GM18508 (cell line): ENCODE data around the gene FBXO31.
"Not testable (repeated sequence)": the region's sequence is repeated elsewhere in the genome, so short reads cannot be mapped to it uniquely, and the experiment has no call there.

Source experiments
- ATAC-seq: cut with Tn5 transposase; IDR thresholded peaks from one replicate; pipeline ENCODE4 v1.9.1; 2021; ENCODE audit warnings: moderate number of reproducible peaks; ENCODE audit not compliant: insufficient read depth, unreplicated experiment

FBXO31 gene

GRCh38 chr16:87412371-87412995 is 28.9 kb upstream of the FBXO31 start:
- no peak for ATAC-seq

- no peak for ATAC-seq
These were observed 28.0 kb upstream of the FBXO31 start for GRCh38 chr16:87411375-87412271.

- ATAC-seq, result no peak
These were observed 27.4 kb upstream of the FBXO31 start for GRCh38 chr16:87410968-87411367.

- no peak for ATAC-seq
These were observed 27.0 kb upstream of the FBXO31 start for GRCh38 chr16:87410530-87410929.

GRCh38 chr16:87409781-87410180 is 26.2 kb upstream of the FBXO31 start:
- no peak for ATAC-seq

GRCh38 chr16:87409153-87409552 is 25.6 kb upstream of the FBXO31 start:
- ATAC-seq, result no peak

GRCh38 chr16:87407511-87408112 is 24.0 kb upstream of the FBXO31 start:
- no peak for ATAC-seq

GRCh38 chr16:87406495-87407088 is 23.0 kb upstream of the FBXO31 start:
- ATAC-seq, result no peak

- ATAC-seq, result no peak
These were observed 21.4 kb upstream of the FBXO31 start for GRCh38 chr16:87404764-87405625.

- ATAC-seq, result no peak
These were observed 11.7 kb upstream of the FBXO31 start for GRCh38 chr16:87395181-87395842.

- no peak for ATAC-seq
These were observed 10.1 kb upstream of the FBXO31 start for GRCh38 chr16:87393680-87394055.

GRCh38 chr16:87392821-87393679 is 9.5 kb upstream of the FBXO31 start:
- ATAC-seq, result no peak

GRCh38 chr16:87391950-87392820 is 8.6 kb upstream of the FBXO31 start, which contains the start of gene MAP1LC3B:
Gene MAP1LC3B (plus strand): TSS chr16:87392336. CDS start chr16:87392428, 92 bp downstream.
- ATAC-seq, result peak; percentile 23

- ATAC-seq, result no peak
These were observed 7.9 kb upstream of the FBXO31 start for GRCh38 chr16:87391324-87391949.

GRCh38 chr16:87390641-87391323 is 7.2 kb upstream of the FBXO31 start:
- ATAC-seq, result no peak

GRCh38 chr16:87389914-87390313 is 6.3 kb upstream of the FBXO31 start:
- not testable (repeated sequence) for ATAC-seq

GRCh38 chr16:87389245-87389644 is 5.7 kb upstream of the FBXO31 start:
- ATAC-seq, result no peak
